IPS-11a (cell line): ENCODE measurements around the gene PROC.

Experiments
- H3K4me3 ChIP-seq: one replicate; pipeline ENCODE4 v1.5.1; 2013; ENCODE audit warnings: low read depth, low read length, control low read depth

Gene PROC

GRCh38 chr2:127453392-127454171 is 35.4 kb downstream of the PROC start:
- no peak overlapping the region for H3K4me3 ChIP-seq

GRCh38 chr2:127454595-127455565 is 36.7 kb downstream of the PROC start:
- H3K4me3 ChIP-seq: no peak overlapping the region

GRCh38 chr2:127455566-127456493 is 37.6 kb downstream of the PROC start:
- no peak overlapping the region for H3K4me3 ChIP-seq

DNA sequence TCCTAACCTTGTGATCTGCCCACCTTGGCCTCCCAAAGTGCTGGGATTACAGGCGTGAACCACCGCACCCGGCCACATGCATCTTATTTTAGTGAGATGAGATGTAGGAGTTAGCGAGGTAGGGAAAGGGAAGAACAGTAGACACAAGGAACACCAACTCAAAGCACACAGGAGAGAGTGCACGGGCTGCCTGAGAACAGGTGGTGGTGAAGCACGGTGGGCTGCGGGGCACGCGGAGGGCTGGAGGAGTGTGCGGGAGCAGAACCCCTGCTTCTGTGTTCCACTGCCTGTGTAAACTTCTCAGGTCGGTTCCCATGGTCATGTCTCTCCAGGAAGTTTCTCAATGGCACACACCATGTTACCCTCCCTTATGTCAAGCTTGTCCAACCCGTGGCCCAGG is 38.7 kb downstream of the PROC start:
- H3K4me3 ChIP-seq: no peak overlapping the region

GRCh38 chr2:127462461-127462860 is 44.2 kb downstream of the PROC start:
- H3K4me3 ChIP-seq: no peak overlapping the region

GRCh38 chr2:127463155-127463991 is 45.1 kb downstream of the PROC start:
- H3K4me3 ChIP-seq: no peak overlapping the region

GRCh38 chr2:127464470-127465257 is 46.4 kb downstream of the PROC start:
- no peak overlapping the region for H3K4me3 ChIP-seq

GRCh38 chr2:127465258-127465657 is 47.0 kb downstream of the PROC start:
- H3K4me3 ChIP-seq: no peak overlapping the region

- no peak overlapping the region for H3K4me3 ChIP-seq
Observed at GRCh38 chr2:127469051-127469450, 50.8 kb downstream of the PROC start.

DNA sequence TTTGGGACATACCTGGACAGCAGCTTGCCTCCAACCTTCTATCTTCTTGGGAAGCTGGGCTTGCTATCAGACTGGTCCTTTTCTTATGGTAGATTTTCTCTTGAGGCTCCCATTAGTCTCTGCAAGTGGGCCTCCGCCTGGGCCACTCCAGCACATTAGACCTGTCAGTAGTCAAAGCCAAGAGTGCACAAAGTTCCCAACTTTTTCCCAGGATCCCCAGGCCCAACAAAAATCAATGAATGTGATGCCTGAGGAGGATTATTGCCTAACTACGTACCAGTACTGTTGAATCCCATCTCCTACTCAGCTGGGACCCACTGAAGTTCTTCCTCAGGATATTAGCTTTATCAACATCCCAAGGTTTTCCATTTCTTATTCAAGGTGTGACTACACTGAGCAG is 51.7 kb downstream of the PROC start:
- H3K4me3 ChIP-seq: no peak overlapping the region

GRCh38 chr2:127471286-127471988 is 53.2 kb downstream of the PROC start:
- no peak overlapping the region for H3K4me3 ChIP-seq

GRCh38 chr2:127472268-127472667 is 54.0 kb downstream of the PROC start:
- H3K4me3 ChIP-seq: no peak overlapping the region

DNA sequence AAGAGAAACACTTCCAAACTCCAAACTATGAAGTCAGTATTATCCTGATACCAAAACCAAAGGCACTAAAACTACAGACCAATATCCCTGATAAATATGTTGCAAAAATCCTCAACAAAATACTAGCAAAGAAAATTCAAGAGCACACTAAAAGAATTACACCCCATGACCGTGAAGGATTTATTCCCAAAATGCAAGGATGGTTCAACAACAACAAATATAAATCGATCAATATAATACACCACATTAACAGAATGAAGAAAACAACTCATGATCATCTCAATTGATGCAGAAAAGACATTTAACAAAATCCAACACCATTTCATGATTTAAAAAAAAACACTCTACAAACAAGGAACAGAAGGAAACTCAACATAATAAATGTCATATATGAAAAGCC is 57.6 kb downstream of the PROC start:
- no peak overlapping the region for H3K4me3 ChIP-seq
